GM20000 (cell line): ENCODE data around the gene FCRL1.

Experiments used
- DNase-seq: peaks from one replicate; pipeline ENCODE4 v3.0.0; 2012; ENCODE audit warnings: low spot score
- CTCF ChIP-seq: IDR thresholded peaks from 2 replicates; pipeline ENCODE4 v1.5.1; 2012; ENCODE audit warnings: mild to moderate bottlenecking, control low read depth; ENCODE audit errors: extremely low read depth, missing control alignments

The FCRL1 gene

DNA sequence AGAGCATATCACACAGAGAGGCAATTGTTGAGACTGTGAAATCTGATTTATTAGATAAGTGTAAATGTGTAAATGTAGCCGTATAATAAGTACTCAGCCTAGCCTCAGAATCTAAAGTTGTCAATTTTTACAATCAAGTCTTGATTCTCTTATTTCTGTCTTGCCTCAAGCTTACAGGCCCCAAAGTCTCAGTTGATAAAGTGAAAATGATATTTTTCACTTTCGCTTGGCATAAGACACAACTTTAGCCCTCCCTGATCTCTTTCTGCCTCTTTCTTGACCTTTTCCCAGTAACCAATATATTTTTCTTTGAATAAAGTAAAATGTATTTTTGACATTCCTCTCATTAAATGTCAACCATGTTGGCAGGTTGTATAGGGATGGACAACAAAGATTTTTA, 11.0 kb upstream of the FCRL1 start:
- no peak for TF ChIP-seq CTCF
- DNase-seq, result no peak

- DNase-seq, result peak; percentile 39
These were observed 9.8 kb upstream of the FCRL1 start for GRCh38 chr1:157829711-157830110.

DNA sequence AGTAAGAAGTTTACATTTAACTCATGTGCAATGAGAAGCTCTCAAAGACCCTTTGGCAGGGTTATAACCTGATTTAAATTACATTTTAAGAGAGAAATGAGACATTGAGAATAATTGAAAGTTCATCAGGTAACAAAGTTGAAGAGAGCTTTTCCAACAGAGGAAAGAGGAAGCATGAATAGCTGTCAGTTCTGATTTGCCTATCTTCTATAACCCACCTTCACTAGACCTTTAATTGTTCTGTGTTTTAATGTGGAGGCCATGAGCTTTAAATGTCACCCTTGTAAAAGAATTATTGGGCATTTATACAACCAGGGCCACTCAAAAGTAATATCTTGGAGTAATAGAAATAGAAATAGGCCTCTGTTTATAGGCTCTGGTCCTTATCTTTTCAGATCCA, 9.3 kb upstream of the FCRL1 start:
- no peak for TF ChIP-seq CTCF
- no peak for DNase-seq

More at GRCh38 chr1:157829711-157830110, 9.8 kb upstream of the FCRL1 start:
- no peak for TF ChIP-seq CTCF

DNA sequence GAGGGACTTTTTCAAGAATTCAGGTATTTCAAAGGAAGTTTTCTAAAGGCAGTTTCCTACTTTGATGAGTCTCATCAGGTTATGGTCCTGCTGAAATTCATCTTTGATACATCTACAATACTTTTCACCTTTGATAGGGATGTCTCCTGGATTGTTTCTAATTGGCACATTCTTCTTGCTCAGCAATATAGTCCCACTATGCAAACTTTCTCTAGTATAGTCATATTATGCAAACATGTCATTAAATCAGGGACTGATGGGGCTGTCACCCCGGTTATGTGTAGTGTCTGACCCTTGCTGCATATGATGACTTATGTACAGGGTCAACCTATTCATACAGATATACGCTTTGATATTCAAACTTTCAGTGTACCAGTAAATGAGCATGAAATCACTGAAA, 379 bp upstream of the FCRL1 start:
- no peak for DNase-seq
- TF ChIP-seq CTCF, result no peak

GRCh38 chr1:157819215-157819614, 705 bp downstream of the FCRL1 start:
- TF ChIP-seq CTCF, result no peak
- DNase-seq, result no peak

DNA sequence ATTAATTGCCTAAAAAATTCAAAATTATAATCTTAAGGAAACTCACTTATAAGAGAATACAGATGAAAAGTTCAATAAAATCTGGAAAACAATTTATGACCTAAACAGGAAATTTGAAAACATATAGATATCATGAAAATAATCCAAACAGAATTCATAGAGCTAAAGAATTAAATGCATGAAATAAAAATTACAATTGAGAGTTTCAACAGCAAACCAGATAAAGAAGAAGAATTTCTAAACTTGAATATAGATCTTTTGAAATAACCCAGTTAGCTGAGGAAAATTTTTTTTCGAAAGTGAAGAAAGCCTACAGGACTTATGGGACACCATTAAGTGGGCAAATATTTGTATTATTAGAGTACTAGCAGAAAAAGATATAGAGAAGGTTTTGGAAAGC, 6.7 kb downstream of the FCRL1 start:
- no peak for TF ChIP-seq CTCF
- no peak for DNase-seq

GRCh38 chr1:157806431-157807149, 13.3 kb downstream of the FCRL1 start:
- DNase-seq, result peak; percentile 50
- TF ChIP-seq CTCF, result no peak
